ENCODE measurements around the gene C14orf132. TPM values are rescaled to one million over a fixed set of nuclear protein-coding genes. Genes with fewer than 3 reads are reported as not detected.

C14orf132 gene
- total RNA-seq, 1 donor from 2014 or later = 8.0 TPM

- peaks cover 78% of the 10 kb centered on the region for H4K20me1 ChIP-seq (ENCODE audit: insufficient read depth, low read length)
- no peaks in the 10 kb centered on the region for H3K9me3 ChIP-seq (ENCODE audit: insufficient read depth, low read depth, low read length)
- H3K27me3 Mint-ChIP-seq (ENCODE audit: low read depth, unreplicated experiment) = peaks cover 17% of the 10 kb centered on the region
- no peak overlapping the region for H2AFZ ChIP-seq (ENCODE audit: low read depth, low read length)
- DNase-seq (ENCODE audit: low read depth) = no peak
- no peak overlapping the region for H3K4me3 Mint-ChIP-seq (ENCODE audit: unreplicated experiment)
- H3K4me2 ChIP-seq (ENCODE audit: low read length) = no peak overlapping the region
- no peak overlapping the region for H3K9ac ChIP-seq (ENCODE audit: low read length)
- no peaks in the 10 kb centered on the region for H3K4me1 Mint-ChIP-seq (ENCODE audit: low read depth, unreplicated experiment)
- no peaks in the 10 kb centered on the region for H3K36me3 ChIP-seq (ENCODE audit: insufficient read depth, low read length)
- peaks cover 5% of the 10 kb centered on the region for H3K36me3 Mint-ChIP-seq (ENCODE audit: low read depth, unreplicated experiment)
- no peak for TF ChIP-seq EZH2 (IDR thresholded peaks at IDR 0.05; ENCODE audit: insufficient read depth, low read length)
- no peak for TF ChIP-seq CTCF (IDR thresholded peaks at IDR 0.05; ENCODE audit: insufficient read depth, low read depth, low read length)
- H3K79me2 ChIP-seq (ENCODE audit: insufficient read depth, low read length) = peaks cover 51% of the 10 kb centered on the region
- no peak for FAIRE-seq
- no peak overlapping the region for H3K27ac ChIP-seq (ENCODE audit: low read depth, low read length)
- H3K4me3 ChIP-seq (ENCODE audit: insufficient read depth, low read depth, low read length) = no peak overlapping the region
- peaks cover 3% of the 10 kb centered on the region for H3K9me3 Mint-ChIP-seq (ENCODE audit: unreplicated experiment)
- no peak overlapping the region for H3K27ac Mint-ChIP-seq (ENCODE audit: unreplicated experiment)
- H3K27me3 ChIP-seq (ENCODE audit: insufficient read depth, low read length) = no peaks in the 10 kb centered on the region
- H3K4me1 ChIP-seq (ENCODE audit: insufficient read depth, low read length) = peaks cover under 1% of the 10 kb centered on the region
These were observed 21.2 kb downstream of the C14orf132 start for GRCh38 chr14:96060186-96060933.

DNA sequence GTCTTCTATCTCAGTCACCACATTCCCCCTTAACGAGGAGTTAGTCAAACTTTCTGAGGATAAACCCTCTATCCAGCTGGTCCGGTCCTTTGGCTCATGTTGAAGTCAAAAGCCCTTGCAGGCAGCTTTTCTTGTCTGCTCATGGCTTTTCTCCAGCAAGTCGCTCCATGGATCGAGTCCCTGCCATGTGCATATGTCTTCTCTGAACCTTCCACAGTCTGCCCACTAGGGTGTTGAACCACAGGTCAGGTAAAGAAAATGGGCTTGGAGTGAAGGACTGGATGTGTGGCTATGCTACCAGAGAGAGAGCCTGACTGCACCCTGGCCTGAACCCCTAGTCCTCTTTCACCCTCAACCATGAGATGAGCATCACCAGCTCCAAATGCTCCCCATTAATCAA, 22.8 kb downstream of the C14orf132 start:
- no peaks in the 10 kb centered on the region for H3K4me1 ChIP-seq (ENCODE audit: insufficient read depth, low read length)
- TF ChIP-seq EZH2 (IDR thresholded peaks at IDR 0.05; ENCODE audit: insufficient read depth, low read length) (no peak), CTCF (IDR thresholded peaks at IDR 0.05; ENCODE audit: insufficient read depth, low read depth, low read length) (no peak)
- H2AFZ ChIP-seq (ENCODE audit: low read depth, low read length) = no peak overlapping the region
- peaks cover 3% of the 10 kb centered on the region for H3K9me3 Mint-ChIP-seq (ENCODE audit: unreplicated experiment)
- peaks cover 45% of the 10 kb centered on the region for H3K79me2 ChIP-seq (ENCODE audit: insufficient read depth, low read length)
- no peak overlapping the region for H3K4me3 Mint-ChIP-seq (ENCODE audit: unreplicated experiment)
- H3K27me3 ChIP-seq (ENCODE audit: insufficient read depth, low read length) = no peaks in the 10 kb centered on the region
- no peaks in the 10 kb centered on the region for H3K4me1 Mint-ChIP-seq (ENCODE audit: low read depth, unreplicated experiment)
- FAIRE-seq = no peak
- no peak overlapping the region for H3K27ac Mint-ChIP-seq (ENCODE audit: unreplicated experiment)
- no peaks in the 10 kb centered on the region for H3K9me3 ChIP-seq (ENCODE audit: insufficient read depth, low read depth, low read length)
- no peak for DNase-seq (ENCODE audit: low read depth)
- no peak overlapping the region for H3K4me3 ChIP-seq (ENCODE audit: insufficient read depth, low read depth, low read length)
- H3K4me2 ChIP-seq (ENCODE audit: low read length) = no peak overlapping the region
- H3K36me3 ChIP-seq (ENCODE audit: insufficient read depth, low read length) = no peaks in the 10 kb centered on the region
- H3K27ac ChIP-seq (ENCODE audit: low read depth, low read length) = no peak overlapping the region
- H3K9ac ChIP-seq (ENCODE audit: low read length) = no peak overlapping the region
- peaks cover 5% of the 10 kb centered on the region for H3K36me3 Mint-ChIP-seq (ENCODE audit: low read depth, unreplicated experiment)
- H3K27me3 Mint-ChIP-seq (ENCODE audit: low read depth, unreplicated experiment) = peaks cover 15% of the 10 kb centered on the region
- H4K20me1 ChIP-seq (ENCODE audit: insufficient read depth, low read length) = peaks cover 75% of the 10 kb centered on the region

DNA sequence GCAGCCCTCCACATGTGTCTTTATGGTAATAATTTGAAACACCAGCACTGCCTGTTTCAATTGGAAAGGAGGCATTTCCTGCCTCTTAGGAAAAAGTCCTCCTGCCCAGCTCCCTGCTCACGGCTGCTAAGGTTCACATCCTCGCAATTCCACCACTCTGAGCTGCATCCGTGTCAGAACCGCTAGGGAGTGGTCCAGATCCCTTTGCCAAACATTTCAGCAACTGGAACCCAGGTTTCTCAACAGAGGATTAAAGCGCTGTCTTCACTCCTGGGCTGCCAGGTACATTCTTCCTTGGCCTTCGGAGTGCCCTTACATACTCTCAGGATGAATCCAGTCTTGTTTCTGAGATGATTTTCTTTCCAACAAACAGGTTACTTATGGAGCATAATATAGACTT, 23.3 kb downstream of the C14orf132 start:
- Histone ChIP-seq H3K27ac (ENCODE audit: low read depth, low read length) (no peak overlapping the region), H3K4me2 (ENCODE audit: low read length) (no peak overlapping the region), H3K4me3 (ENCODE audit: insufficient read depth, low read depth, low read length) (no peak overlapping the region), H3K27me3 (ENCODE audit: insufficient read depth, low read length) (no peaks in the 10 kb centered on the region), H3K9me3 (ENCODE audit: insufficient read depth, low read depth, low read length) (no peaks in the 10 kb centered on the region), H3K9ac (ENCODE audit: low read length) (no peak overlapping the region), H3K4me1 (ENCODE audit: insufficient read depth, low read length) (no peaks in the 10 kb centered on the region), H2AFZ (ENCODE audit: low read depth, low read length) (no peak overlapping the region), H3K36me3 (ENCODE audit: insufficient read depth, low read length) (no peaks in the 10 kb centered on the region), H3K79me2 (ENCODE audit: insufficient read depth, low read length) (peaks cover 41% of the 10 kb centered on the region), H4K20me1 (ENCODE audit: insufficient read depth, low read length) (peaks cover 73% of the 10 kb centered on the region)
- Mint-ChIP-seq H3K9me3 (ENCODE audit: unreplicated experiment) (peaks cover 3% of the 10 kb centered on the region), H3K27ac (ENCODE audit: unreplicated experiment) (no peak overlapping the region), H3K4me3 (ENCODE audit: unreplicated experiment) (no peak overlapping the region), H3K27me3 (ENCODE audit: low read depth, unreplicated experiment) (peaks cover 17% of the 10 kb centered on the region), H3K4me1 (ENCODE audit: low read depth, unreplicated experiment) (no peaks in the 10 kb centered on the region), H3K36me3 (ENCODE audit: low read depth, unreplicated experiment) (peaks cover 5% of the 10 kb centered on the region)
- FAIRE-seq (no peak), DNase-seq (ENCODE audit: low read depth) (no peak)
- TF ChIP-seq CTCF (IDR thresholded peaks at IDR 0.05; ENCODE audit: insufficient read depth, low read depth, low read length) = no peak
- no peak for TF ChIP-seq EZH2 (IDR thresholded peaks at IDR 0.05; ENCODE audit: insufficient read depth, low read length)

All from astrocyte (in vitro differentiated cells and primary cell).